NOMO-1 (cell line): ENCODE results near the gene ABR.
A peak's percentile ranks its signal among the peaks of the same experiment; 100 is the strongest.
"Not testable (repeated sequence)": the region's sequence is repeated elsewhere in the genome, so short reads cannot be mapped to it uniquely, and the experiment has no call there.

Experiments
- DNase-seq, 2 experiments: peaks; one replicate each; lab custom pipeline; 2025; ENCODE audit not compliant: unreplicated experiment in 2 of 2; lab: John Stamatoyannopoulos, UW

The ABR gene

GRCh38 chr17:1050996-1051925 lies 128.5 kb downstream of the ABR start:
- no peak for DNase-seq

GRCh38 chr17:1050246-1050995 lies 129.4 kb downstream of the ABR start:
- no peak for DNase-seq

DNA sequence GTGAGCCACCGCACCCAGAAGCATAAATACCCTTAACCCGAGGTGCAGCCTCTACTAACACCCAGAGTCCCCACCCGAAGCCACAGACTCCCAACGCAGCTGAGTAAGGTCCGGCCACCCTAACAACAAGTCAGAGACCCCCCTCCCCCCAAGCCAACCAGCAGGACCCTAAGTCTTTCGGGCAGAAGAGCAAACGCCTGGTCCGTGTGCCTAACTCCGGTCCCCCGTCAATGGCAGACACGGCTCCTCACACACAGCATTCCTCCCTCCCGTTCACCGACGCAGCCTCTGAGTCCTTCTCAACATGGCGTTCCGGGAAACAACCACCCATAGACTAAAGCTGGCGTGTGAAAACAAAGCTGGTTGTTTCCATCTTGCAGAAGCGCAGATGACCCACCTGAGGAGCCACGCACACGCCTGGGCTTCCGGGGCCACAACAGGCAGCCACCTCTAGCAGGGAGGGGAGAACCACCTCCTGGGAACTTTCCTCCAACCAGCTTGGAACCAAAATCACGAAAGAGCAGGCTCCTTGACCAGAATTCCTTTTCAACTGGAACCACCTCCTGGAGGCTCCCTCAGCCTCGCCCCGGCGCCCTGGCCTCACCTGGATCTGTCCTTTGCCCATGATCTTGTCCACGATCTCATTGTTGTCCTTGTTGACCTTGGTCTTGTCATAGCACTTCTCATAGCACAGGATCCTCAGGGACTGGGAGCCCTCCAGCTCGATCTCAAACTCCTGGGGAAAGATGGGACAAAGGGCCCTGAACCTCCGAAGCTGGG lies 130.1 kb downstream of the ABR start:
- DNase-seq = no peak

- DNase-seq = not testable (repeated sequence)
Observed at GRCh38 chr17:1048516-1049115, 131.2 kb downstream of the ABR start.

DNA sequence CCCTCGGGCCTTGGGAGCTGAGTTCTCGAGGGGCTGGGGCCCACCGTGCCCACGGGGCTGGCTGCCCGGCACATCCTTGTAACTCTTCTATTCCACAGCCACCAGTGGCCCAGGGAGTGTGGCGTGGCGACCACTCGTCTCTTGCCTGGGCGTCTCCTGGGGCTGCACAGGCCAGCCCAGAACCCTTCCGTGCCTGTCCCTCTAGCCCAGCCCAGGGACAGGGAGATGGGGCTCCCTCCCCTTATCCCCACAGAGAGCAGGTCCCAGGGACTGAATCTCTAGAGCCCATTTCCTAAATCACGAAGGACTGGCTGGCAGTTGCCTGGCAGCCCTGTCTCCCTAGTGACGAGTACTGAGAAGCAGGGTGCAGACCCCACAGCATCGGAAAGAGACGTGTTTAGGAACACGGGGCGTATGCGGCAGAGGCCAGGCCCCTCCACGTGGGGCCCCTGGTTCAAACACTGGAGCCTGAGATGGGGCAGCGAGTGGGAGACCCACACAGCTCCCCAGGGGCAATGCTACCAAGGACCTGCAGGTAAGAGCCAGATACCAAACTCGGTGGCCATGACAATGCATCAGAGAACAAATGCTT lies 131.8 kb downstream of the ABR start:
- DNase-seq = no peak

DNA sequence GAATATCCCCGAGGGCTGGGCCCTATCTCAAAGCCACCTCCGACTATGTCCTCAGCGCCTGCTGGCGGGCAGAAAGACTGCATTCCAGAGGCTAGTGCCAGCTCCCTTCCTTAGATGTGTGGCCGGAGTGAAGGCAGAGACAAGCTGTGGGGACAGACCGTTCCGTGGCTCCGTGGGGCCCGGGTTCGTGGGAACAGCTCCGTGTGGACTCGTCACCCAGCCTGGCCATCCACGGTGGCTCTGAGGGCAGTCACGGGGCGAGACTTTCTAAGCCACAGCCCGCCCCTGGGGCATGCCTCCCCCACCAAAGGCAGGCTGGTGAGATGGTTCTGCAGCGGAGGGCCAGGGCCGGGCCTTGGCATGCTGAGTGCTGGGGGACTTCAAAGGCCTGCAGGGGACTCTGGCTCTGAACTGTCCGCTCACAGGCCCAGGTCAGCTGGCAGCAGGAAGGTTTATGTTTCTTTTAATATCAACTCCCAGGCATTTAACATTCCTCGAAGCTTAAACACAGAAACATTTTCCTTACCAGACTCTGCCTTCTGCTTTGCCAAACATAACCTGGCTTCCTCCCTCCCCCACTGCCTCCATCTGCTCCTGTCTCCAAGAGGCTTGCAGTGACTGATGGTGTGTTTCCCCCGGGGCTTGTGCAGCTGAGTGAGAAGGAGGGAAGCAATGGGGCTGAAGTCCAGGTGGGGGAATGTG lies 132.5 kb downstream of the ABR start:
- DNase-seq = no peak

- DNase-seq = no peak
Observed at GRCh38 chr17:1045456-1045855, 134.3 kb downstream of the ABR start.

DNA sequence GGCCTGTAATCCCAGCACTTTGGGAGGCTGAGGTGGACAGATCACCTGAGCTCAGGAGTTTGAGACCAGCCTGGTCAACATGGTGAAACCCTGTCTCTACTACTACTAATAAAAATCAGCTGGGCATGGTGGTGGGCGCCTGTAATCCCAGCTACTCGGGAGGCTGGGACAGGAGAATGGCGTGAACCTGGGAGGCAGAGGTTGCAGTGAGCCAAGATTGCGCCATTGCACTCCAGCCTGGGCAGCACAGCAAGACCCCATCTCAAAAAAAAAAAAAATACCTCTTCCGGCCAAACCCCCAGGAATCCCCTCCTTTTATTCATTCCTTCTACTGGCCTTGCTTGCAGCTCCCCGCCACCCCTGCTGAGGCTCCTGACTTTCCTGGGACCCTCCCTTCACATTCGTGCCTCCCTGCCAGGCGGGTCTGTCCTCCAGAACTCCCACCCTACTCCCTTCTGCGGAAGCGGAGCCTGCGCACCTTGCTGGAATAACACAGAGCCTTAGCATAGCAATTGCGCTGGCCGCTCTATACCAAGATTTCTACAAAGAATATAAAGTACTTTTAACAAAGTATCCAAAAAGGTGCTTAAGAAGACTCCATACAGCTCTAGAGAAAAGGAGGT lies 135.3 kb downstream of the ABR start:
- DNase-seq = not testable (repeated sequence)

DNA sequence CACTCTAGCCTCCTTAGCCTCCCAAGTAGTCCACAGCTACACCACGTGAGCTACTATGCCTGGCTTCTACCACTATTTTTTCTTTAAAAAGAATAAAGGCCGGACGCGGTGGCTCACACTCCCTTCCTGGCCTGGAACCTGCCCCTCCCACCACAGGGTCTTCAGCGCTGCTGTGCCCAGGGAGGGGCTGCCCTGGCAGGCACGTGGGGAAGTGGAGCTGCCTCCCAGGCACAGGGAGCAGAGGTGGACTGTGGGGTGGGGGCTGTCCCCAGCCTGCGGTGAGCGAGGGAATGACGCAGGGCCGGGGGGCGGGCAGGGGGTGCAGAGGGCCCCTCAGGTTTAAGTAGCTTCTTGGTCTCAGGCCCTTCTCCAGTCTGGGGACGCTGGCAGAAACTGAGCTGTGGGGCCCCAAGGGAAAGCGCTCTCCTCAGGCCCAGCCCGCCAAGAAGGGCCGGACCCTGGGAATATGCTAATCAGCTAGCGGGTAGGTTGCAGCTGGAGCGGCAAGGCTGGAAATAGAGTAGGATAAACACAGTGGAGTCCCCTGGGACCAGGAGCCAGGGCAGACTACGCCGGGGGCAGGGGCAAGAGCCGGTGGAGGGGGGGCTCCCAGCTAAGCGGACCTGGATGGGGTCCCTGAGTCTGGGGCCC lies 136.1 kb downstream of the ABR start:
- no peak for DNase-seq

GRCh38 chr17:1042486-1042885 lies 137.3 kb downstream of the ABR start:
- no peak for DNase-seq

DNA sequence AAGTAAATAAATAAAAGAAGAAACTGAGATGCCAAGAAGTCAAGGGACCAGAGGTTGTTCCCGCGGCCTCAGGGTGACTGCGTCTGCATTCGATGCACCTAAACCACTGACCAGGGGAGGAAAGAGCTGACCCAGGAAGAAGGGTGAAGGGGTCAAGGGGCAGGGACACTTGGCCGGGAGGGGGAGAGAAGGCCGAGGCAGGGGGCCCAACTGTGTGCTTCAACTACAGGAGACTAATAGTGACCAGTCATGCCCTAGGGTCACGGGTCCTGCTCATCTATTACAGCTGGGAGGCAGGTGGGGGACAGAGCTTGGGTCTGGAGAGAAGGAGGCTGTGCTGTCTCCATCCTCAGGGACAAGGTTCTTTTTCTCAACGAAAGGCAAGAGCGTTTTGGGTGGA lies 138.0 kb downstream of the ABR start:
- DNase-seq = no peak

GRCh38 chr17:1040216-1040600 lies 139.6 kb downstream of the ABR start:
- peak; percentile 2 to 15 for DNase-seq

DNA sequence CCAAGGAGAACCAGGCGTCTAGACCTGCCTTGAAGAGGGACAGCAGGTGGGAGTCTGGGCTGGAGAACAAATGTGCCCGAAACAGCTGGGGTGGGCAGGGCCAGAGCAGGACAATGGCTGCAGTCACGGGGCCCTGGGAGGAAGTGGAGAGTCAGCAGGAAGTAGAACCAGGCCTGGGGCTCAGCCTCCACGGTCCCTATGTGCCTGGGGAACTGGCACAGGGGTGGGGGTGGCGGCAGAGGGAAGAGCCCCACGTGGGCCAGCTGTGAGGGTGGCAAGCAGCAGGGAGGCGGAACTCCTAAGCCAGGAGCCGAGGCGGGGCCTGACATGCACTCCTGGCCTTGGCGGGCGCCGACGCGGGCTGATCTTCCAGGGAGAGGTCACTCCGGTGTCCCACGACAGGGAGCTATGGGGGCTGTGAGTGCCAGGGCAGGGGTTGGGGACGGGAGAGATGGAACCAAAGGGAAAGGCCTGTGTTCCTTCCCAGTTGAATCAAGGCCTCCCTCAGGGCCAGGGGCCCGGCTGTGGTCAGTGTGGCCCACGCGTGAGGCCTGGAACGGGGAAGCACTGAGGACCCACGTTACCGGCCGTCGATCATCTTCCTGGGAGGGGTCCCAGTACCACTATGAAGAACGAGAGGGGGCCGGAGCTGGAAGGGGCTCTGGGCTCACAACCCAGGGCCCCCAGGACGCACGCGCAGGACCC lies 140.1 kb downstream of the ABR start:
- DNase-seq = peak; percentile 71 to 80

DNA sequence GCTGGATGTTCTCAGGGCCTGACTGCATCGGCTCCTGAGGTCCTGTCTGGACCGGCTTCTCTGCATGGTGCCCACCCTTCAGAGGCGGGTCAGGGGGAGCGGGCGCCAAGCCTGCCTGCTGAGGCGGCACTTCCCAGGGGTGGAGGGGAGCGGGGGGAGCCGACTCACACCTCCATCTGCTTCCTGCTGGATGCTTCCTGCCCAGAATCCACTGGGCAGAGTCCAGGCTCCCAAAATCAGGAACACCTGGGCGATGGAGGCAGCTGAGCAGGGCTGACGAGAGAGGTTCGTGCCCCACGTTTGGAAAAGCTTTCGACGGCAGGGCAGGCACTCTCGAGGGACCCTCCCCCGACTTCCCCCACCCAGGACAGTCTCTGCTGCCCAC lies 140.7 kb downstream of the ABR start:
- no peak for DNase-seq

DNA sequence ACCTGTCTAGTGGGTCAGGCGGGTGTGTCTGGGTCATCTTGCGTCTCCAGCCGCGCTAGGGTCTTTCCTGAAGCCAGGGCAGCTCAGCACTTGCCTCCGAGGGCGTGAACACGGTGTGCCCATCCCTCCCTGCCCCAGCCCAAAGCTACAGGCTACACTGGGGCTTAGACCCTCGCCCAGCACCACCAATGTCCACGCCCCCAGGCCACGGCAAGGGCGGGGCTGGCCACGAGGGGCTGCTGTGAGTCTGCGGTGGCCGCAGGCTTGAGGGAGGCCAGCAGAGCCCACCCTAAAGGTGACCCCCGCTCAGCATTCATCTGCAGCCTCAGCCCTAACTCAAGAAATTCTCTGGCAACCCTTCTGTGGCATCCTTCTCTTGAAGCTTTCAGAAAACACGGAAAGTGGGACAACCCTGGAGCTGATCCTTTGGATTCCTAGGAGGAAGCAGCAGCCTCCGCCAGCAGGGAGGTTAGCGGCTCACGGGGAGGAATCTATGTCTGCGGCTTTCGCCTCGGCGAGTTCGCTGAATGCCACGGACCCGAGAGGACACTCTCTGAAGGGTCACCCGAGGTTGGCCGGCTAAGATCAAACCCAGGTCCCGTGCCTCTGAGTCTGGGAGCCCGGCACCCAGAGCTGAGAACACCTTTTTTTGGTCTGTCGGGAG lies 141.2 kb downstream of the ABR start:
- no peak for DNase-seq

GRCh38 chr17:1037238-1037879 lies 142.4 kb downstream of the ABR start:
- no peak for DNase-seq

GRCh38 chr17:1036845-1037237 lies 142.9 kb downstream of the ABR start:
- DNase-seq = no peak
